HepG2 (cell line): Measurements from ENCODE around the gene LSM5. TPM values are rescaled to one million over a fixed set of nuclear protein-coding genes. Genes with fewer than 3 reads are reported as not detected.

ENCODE experiments used
- AGO2 ChIP-seq: fragments of 200-400 bp; formaldehyde crosslinking; optimal IDR thresholded peaks from 2 replicates; pipeline ENCODE3; 2017; ENCODE audit warnings: mild to moderate bottlenecking, low read depth, low read length, moderate library complexity
- NCOA1 ChIP-seq: sonication (generic); formaldehyde crosslinking; IDR thresholded peaks from 2 replicates; pipeline ENCODE4 v1.9.0; 2021; ENCODE audit warnings: missing genetic modification reagents
- PITX1 ChIP-seq: sonication (generic); formaldehyde crosslinking; IDR thresholded peaks from 2 replicates; pipeline ENCODE4 v1.5.1; 2020; ENCODE audit warnings: mild to moderate bottlenecking, missing genetic modification reagents
- SMYD3 ChIP-seq: sonication (generic); formaldehyde crosslinking; IDR thresholded peaks from 2 replicates; pipeline ENCODE4 v1.8.1; 2023; ENCODE audit warnings: mild to moderate bottlenecking, missing genetic modification reagents
- SRF ChIP-seq: IDR thresholded peaks from 2 replicates; pipeline ENCODE4 v1.6.1; 2011; ENCODE audit warnings: mild to moderate bottlenecking, low read depth, low read length, moderate library complexity
- ZBTB10 ChIP-seq: sonication (generic); formaldehyde crosslinking; IDR thresholded peaks from 2 replicates; pipeline ENCODE4 v1.4.0; 2020; ENCODE audit warnings: missing genetic modification reagents, borderline replicate concordance
- ZFAT ChIP-seq: sonication (generic); formaldehyde crosslinking; conservative IDR thresholded peaks from 2 replicates; pipeline ENCODE4 v1.8.1; 2023; ENCODE audit warnings: missing genetic modification reagents, inconsistent platforms
- ZNF17 ChIP-seq: sonication (generic); formaldehyde crosslinking; IDR thresholded peaks from 2 replicates; pipeline ENCODE4 v1.5.0; 2020; ENCODE audit warnings: mild to moderate bottlenecking, missing genetic modification reagents
- ZNF282 ChIP-seq: fragments of 450-650 bp; IDR thresholded peaks from 2 replicates; pipeline ENCODE4 v1.6.1; 2018; ENCODE audit not compliant: partially characterized antibody
- ZNF337 ChIP-seq: sonication (generic); formaldehyde crosslinking; IDR thresholded peaks from 2 replicates; pipeline ENCODE4 v1.5.1; 2020; ENCODE audit warnings: missing genetic modification reagents, low read depth, mild to moderate bottlenecking, borderline replicate concordance
- ZNF709 ChIP-seq: sonication (generic); formaldehyde crosslinking; IDR thresholded peaks from 2 replicates; pipeline ENCODE4 v1.5.0; 2020; ENCODE audit warnings: mild to moderate bottlenecking, missing genetic modification reagents
- polyA plus RNA-seq, 8 experiments: library from polyadenylated mRNA; depleted of rRNA in 3 of 8; stranded (reverse) in 7 of 8; unstranded in 1 of 8; fragments of >200 nt; fragmentation: Illumina TruSeq in 4 of 8; extraction: Trizol in 4 of 8; gene quantifications; 2 replicates each; pipeline versions ENCODE4 v1.2.1 to v1.2.3, GENCODE V29; 2011 to 2016; ENCODE audit warnings: low read depth in 4 of 8, missing spikeins in 1 of 8, mixed read lengths in 1 of 8; ENCODE audit not compliant: insufficient read depth in 1 of 8
- total RNA-seq, 5 experiments: library from RNA; depleted of rRNA; stranded (reverse); fragments of >200 nt; fragmentation: Illumina TruSeq; extraction: Trizol; gene quantifications; 2 replicates each; pipeline ENCODE4 v1.2.3, GENCODE V29; 2016; ENCODE audit warnings: low read depth in 1 of 5
- TF ChIP-seq, protein P1 (sequence below): sonication (generic); formaldehyde crosslinking; IDR thresholded peaks from 2 replicates; pipeline ENCODE4 v1.4.0; 2020; ENCODE audit warnings: mild to moderate bottlenecking, missing genetic modification reagents
- TF ChIP-seq, protein P2 (sequence below), 2 experiments: sonication (generic) in 1 of 2; formaldehyde crosslinking in 1 of 2; IDR thresholded peaks; 2 replicates each; pipeline versions ENCODE4 v1.4.0 to v1.6.1; 2016 to 2020; ENCODE audit warnings: borderline replicate concordance in 1 of 2, low read depth in 1 of 2, mild to moderate bottlenecking in 1 of 2, missing genetic modification reagents in 1 of 2

Gene LSM5
- total and polyA plus RNA-seq, 2 of the 13 experiments (the other 11 are each of a cell fraction or from before 2014, with no cell fraction given): 30.3 to 183 TPM

DNA sequence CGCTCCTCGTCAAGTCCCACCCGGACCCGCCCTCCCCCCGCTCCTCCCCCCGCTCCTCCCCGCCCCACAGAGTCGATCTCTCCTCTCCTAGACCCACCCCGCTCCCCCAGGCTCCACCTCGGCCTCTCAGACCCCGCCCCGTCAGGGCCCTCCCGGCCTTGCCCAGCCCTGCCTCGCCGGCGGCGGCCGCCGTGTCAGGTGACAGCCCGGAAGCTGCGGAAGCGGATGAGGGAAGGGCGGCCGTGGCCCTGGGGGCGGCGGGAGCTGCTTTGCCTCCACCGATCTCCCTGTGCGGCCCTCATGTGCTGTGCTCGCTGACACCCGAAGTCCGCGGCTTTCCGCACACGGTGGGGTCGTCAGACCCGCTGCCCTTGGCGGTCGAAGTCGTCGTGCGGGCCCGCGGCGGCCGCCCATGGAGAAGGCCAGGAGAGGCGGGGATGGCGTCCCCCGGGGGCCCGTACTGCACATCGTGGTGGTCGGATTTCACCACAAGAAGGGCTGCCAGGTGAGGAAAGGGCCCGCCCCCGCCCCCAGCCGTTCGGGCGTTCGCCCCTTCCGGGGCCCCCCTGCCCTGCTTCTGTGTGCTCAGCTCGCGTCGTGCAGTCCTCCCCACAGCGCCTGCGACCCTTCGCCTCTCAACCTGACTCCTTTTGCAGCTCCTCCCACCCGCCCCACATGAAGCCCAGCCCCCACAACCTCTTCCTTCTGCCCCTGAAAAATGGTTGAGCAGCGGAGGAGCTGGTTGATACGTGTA lies 5.3 kb upstream of the LSM5 start, which contains the start of gene AVL9 (continued):
- TF ChIP-seq, protein P1, sequence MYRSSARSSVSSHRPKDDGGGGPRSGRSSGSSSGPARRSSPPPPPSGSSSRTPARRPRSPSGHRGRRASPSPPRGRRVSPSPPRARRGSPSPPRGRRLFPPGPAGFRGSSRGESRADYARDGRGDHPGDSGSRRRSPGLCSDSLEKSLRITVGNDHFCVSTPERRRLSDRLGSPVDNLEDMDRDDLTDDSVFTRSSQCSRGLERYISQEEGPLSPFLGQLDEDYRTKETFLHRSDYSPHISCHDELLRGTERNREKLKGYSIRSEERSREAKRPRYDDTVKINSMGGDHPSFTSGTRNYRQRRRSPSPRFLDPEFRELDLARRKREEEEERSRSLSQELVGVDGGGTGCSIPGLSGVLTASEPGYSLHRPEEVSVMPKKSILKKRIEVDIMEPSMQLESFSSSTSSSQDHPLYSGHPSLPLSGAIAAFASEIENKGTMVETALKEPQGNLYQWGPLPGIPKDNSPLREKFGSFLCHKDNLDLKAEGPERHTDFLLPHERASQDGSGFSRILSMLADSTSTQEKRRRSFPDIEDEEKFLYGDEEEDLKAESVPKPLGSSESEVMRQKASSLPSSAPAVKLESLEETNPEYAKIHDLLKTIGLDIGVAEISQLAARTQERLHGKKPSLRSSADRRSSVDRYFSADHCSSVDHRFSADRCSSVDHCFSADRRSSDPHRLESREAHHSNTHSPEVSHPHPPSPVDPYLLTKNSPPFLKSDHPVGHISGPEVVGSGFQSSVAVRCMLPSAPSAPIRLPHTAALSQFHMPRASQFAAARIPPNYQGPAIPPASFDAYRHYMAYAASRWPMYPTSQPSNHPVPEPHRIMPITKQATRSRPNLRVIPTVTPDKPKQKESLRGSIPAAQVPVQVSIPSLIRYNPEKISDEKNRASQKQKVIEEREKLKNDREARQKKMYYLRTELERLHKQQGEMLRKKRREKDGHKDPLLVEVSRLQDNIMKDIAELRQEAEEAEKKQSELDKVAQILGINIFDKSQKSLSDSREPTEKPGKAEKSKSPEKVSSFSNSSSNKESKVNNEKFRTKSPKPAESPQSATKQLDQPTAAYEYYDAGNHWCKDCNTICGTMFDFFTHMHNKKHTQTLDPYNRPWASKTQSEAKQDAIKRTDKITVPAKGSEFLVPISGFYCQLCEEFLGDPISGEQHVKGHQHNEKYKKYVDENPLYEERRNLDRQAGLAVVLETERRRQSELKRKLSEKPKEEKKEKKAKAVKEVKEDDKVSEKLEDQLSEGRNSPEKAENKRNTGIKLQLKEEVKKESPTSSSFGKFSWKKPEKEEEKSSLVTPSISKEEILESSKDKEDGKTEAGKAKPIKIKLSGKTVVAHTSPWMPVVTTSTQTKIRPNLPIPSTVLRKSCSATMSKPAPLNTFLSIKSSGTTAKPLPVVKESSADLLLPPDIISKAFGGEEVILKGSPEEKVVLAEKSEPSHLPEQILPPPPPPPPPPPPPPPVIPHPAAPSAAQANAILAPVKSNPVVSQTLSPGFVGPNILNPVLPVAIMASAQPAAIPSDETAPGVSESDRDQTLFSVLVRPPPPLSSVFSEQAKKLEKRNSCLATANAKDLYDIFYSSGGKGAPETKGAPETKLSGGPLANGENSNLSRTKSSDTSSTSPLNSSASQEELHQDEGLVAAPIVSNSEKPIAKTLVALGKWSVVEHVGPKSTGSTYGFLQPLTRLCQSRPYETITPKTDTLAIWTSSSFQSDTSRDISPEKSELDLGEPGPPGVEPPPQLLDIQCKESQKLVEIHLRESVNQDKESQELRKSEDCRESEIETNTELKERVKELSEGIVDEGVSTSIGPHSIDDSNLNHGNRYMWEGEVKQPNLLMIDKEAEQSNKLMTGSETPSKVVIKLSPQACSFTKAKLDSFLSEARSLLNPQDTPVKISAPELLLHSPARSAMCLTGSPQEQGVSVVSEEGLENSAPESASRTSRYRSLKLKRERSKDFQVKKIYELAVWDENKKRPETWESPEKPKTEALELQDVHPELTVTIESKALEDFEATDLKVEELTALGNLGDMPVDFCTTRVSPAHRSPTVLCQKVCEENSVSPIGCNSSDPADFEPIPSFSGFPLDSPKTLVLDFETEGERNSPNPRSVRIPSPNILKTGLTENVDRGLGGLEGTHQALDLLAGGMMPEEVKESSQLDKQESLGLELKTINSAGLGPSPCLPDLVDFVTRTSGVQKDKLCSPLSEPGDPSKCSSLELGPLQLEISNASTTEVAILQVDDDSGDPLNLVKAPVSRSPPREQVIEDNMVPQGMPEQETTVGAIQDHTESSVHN: no peak
- no peak for TF ChIP-seq ZNF282
- peak; percentile 90 for TF ChIP-seq AGO2
- TF ChIP-seq ZBTB10 (CRISPR knock-in tag): 0 out of 2 replicates have a peak, but pooled peaks have one; percentile 49
- TF ChIP-seq, protein P2, sequence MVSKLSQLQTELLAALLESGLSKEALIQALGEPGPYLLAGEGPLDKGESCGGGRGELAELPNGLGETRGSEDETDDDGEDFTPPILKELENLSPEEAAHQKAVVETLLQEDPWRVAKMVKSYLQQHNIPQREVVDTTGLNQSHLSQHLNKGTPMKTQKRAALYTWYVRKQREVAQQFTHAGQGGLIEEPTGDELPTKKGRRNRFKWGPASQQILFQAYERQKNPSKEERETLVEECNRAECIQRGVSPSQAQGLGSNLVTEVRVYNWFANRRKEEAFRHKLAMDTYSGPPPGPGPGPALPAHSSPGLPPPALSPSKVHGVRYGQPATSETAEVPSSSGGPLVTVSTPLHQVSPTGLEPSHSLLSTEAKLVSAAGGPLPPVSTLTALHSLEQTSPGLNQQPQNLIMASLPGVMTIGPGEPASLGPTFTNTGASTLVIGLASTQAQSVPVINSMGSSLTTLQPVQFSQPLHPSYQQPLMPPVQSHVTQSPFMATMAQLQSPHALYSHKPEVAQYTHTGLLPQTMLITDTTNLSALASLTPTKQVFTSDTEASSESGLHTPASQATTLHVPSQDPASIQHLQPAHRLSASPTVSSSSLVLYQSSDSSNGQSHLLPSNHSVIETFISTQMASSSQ (IDR thresholded peaks at IDR 0.05; ENCODE audit: low read depth): no peak
- TF ChIP-seq, protein P2 (CRISPR knock-in tag; IDR thresholded peaks at IDR 0.05; ENCODE audit: borderline replicate concordance): peak; percentile 73
- no peak for TF ChIP-seq SRF
- peak; percentile 80; the same call in 1 of the 2 replicates for TF ChIP-seq ZNF337 (CRISPR knock-in tag)
- no peak for TF ChIP-seq SMYD3 (CRISPR knock-in tag)
- TF ChIP-seq PITX1 (CRISPR knock-in tag): no peak
- 0 out of 2 replicates have a peak, but pooled peaks have one; percentile 45 for TF ChIP-seq ZFAT (CRISPR knock-in tag)
- no peak for TF ChIP-seq ZNF17 (CRISPR knock-in tag)
- TF ChIP-seq NCOA1 (CRISPR knock-in tag): no peak; the same call in 1 of the 2 replicates
- TF ChIP-seq ZNF709 (CRISPR knock-in tag): 0 out of 2 replicates have a peak, but pooled peaks have one; percentile 39
